HL-60 (cell line): Measurements from ENCODE around the gene SCPEP1.

ENCODE experiments used
- DNase-seq, 2 experiments: peaks; one replicate each; pipeline ENCODE4 v3.0.0-alpha.2; 2010 to 2020; ENCODE audit warnings: low read depth in 1 of 2, low spot score in 1 of 2
- H3K27ac ChIP-seq: fragments of 250-450 bp; sonication (Bioruptor Pico); replicated peaks from 2 replicates; pipeline ENCODE4 v1.5.1; 2020; ENCODE audit warnings: mild to moderate bottlenecking, moderate library complexity
- H3K27me3 ChIP-seq: fragments of 250-450 bp; sonication (Bioruptor Pico); 2 replicates; pipeline ENCODE4 v1.5.1; 2021; ENCODE audit warnings: mild to moderate bottlenecking, moderate library complexity; ENCODE audit not compliant: insufficient read depth, poor library complexity, severe bottlenecking
- H3K4me3 ChIP-seq: replicated peaks from 2 replicates; pipeline ENCODE4 v1.5.1; 2011; ENCODE audit warnings: mild to moderate bottlenecking, control low read depth, low read length; ENCODE audit not compliant: insufficient read depth
- CTCF ChIP-seq: IDR thresholded peaks from one replicate; pipeline ENCODE4 v1.5.1; 2011; ENCODE audit warnings: low read length, control low read depth, inconsistent platforms; ENCODE audit not compliant: insufficient read depth
- GABPA ChIP-seq: IDR thresholded peaks from 2 replicates; pipeline ENCODE4 v1.6.1; 2012; ENCODE audit warnings: low read depth
- POLR2AphosphoS5 ChIP-seq: IDR thresholded peaks from 2 replicates; pipeline ENCODE4 v1.6.1; 2012; ENCODE audit warnings: low read depth
- REST ChIP-seq: IDR thresholded peaks from 2 replicates; pipeline ENCODE4 v1.6.1; 2012; ENCODE audit warnings: low read depth; ENCODE audit not compliant: insufficient replicate concordance
- SPI1 ChIP-seq: IDR thresholded peaks from 2 replicates; pipeline ENCODE4 v1.6.1; 2012; ENCODE audit warnings: low read depth, mild to moderate bottlenecking, borderline replicate concordance

SCPEP1 gene

DNA sequence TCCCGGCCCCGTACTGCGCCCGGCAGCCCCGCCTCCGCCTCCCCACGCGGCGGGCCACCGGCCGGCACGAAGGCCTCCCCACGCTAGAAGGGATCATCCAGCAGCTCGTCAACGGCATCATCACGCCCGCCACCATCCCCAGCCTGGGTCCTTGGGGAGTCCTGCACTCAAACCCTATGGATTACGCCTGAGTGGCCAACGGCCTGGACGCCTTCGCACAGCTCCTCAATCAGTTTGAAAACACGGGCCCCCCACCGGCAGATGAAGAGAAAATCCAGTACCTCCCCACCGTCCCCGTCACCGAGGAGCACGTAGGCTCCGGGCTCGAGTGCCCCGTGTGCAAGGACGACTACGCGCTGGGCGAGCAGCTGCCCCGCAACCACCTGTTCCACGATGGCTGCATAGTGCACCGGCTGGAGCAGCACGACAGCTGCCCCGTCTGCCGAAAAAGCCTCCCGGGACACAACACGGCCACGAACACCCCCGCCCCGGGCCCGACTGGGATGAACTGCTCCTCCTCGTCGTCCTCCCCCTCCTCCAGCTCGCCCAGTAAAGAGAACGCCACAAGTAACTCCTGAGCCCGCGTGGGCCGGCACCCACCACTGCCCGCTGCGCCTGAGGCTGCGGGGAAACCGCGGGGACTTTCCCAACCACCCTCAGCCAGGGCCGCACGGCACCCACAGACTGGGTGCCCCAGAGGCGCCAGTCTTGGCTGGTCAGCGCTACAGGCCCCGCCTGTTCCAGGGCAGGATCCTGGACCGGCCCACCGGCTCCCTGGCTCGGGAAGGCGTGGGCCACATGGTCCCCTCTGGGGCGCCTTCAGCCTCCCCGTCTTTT, 68.2 kb downstream of the SCPEP1 start:
- Histone ChIP-seq H3K4me3 (peak overlapping the region; percentile 39), H3K27me3 (peaks cover 11% of the 10 kb centered on the region), H3K27ac (no peak overlapping the region)
- peak in 1 of 2 experiments; percentile 26 for DNase-seq
- TF ChIP-seq GABPA: no peak
- no peak for TF ChIP-seq SPI1
- TF ChIP-seq POLR2AphosphoS5: 0 out of 2 replicates have a peak, but pooled peaks have one; percentile 19
- TF ChIP-seq REST: peak; percentile 36
- TF ChIP-seq CTCF: no peak

DNA sequence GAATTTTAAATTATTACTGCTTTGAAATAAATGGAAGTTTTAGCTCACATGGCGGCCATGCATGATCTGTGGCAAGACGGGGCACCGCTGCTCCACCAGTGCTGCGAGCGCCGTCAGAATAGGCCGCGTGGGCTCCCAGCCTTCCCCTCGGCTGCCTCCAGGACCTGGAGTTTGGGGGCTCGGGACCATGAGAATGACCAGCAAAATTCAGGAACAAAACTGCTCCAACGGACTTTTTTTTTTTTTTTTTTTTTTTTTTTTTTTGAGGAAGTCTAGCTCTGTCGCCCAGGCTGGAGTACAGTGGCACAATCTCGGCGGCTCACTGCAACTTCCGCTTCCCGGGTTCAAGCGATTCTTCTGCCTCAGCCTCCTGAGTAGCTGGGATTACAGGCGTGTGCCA, 68.8 kb downstream of the SCPEP1 start:
- DNase-seq: peak in 1 of 2 experiments; percentile 66
- Histone ChIP-seq H3K27me3 (peaks cover 11% of the 10 kb centered on the region), H3K4me3 (peak overlapping the region; percentile 39), H3K27ac (no peak overlapping the region)
- TF ChIP-seq GABPA (no peak), SPI1 (peak; percentile 73)

DNA sequence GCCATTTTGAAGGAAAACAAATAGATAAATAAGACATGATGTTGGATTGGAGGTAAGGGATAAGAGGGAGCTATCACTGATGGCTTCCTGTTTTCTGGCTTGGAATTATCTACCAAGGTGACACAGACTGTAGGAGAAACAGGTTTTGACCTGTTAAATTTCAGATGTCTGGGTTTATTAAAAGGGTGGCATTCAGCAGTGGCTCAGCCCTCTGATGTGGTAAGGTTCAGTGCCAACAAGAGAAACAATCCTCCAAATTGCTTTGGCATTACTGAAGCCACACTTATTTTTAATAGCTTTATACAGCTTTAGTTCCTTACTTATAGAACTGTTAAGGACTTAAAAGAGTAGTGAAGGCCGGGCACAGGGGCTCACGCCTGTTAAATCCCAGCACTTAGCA, 70.2 kb downstream of the SCPEP1 start:
- DNase-seq: no peak
- TF ChIP-seq POLR2AphosphoS5 (no peak), GABPA (no peak), SPI1 (no peak), CTCF (no peak), REST (no peak)

DNA sequence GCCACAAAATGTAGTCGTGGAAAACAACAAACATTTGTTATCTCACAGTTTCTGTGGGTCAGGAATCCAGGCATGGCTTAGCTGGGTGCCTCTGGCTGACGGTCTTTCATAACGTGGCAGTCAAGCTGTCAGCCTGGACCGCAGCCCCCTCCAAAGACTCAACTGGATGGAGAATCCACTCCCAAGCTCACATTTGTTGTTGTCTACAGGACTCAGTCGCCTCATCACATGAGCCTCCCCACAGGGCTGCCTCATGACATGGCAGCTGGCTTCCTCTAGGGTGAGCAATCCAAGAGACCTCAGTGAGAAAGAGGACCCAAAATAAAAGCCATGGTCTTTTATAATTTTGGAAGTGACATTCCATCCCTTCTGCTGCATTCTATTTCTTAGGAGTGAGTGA, 72.4 kb downstream of the SCPEP1 start:
- H3K27me3 ChIP-seq: peaks cover 7% of the 10 kb centered on the region
- no peak overlapping the region for H3K27ac ChIP-seq
- no peak for TF ChIP-seq REST
- TF ChIP-seq CTCF: no peak
- TF ChIP-seq POLR2AphosphoS5: no peak
- no peak for TF ChIP-seq GABPA
- TF ChIP-seq SPI1: no peak
- DNase-seq: no peak
- H3K4me3 ChIP-seq: no peak overlapping the region

More for the DNA sequence above, 70.2 kb downstream of the SCPEP1 start:
- no peak overlapping the region for H3K27ac ChIP-seq
- peaks cover 11% of the 10 kb centered on the region for H3K27me3 ChIP-seq
- H3K4me3 ChIP-seq: no peak overlapping the region
